ENCODE results near the gene METTL1. TPM values are rescaled to one million over a fixed set of nuclear protein-coding genes. Genes with fewer than 3 reads are reported as not detected.
"Not testable (repeated sequence)": the region's sequence is repeated elsewhere in the genome, so short reads cannot be mapped to it uniquely, and the experiment has no call there.

The METTL1 gene
- polyA plus RNA-seq (2013, experiment 1 of 2) = 13.9 TPM
- polyA plus RNA-seq (2013, experiment 2 of 2) = 14.4 TPM

DNA sequence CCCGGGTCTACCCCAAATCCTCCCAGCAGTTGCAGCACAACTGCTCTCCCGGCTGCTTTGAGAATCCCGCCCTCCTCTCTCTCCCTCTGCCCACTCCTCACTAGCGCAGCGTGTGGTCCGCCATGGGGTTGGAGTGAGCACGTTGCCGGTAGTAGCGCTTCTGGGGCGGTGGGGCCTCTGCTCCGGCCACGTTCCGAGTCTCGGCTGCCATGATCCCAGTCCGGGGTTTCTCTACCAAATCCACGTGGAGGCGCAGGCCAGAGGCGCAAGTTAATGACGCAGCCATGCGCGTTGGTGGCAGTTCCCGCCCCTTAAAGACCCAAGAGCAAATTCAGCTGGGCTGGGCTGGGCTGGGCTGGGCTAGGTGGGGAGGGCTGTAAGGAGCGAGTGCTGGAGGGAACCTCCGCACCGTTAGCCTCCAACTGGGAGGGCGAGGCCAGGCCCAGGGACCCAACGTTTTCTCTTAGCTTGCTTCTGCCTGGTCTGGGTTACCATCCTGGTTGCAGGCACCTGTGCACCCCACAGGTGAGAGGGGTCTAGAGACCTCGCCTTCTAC lies at the start of gene METTL1:
TSS of gene METTL1 (minus strand) at position 233 of the 556 bp plus-strand sequence. CDS start at position 211, 22 bp downstream.
- Histone ChIP-seq H3K4me3 (ENCODE audit: extremely low read depth, insufficient read depth, low read length, poor library complexity, severe bottlenecking) (peak within 1 kb of the TSS; percentile 74), H3K36me3 (ENCODE audit: control insufficient read depth, insufficient read depth, low read length) (peaks cover 25% of the 10 kb centered on the region), H3K27ac (ENCODE audit: low read depth, low read length, severe bottlenecking) (peak within 1 kb of the TSS; percentile 96), H3K9me3 (ENCODE audit: control insufficient read depth, low read length) (no peaks in the 10 kb centered on the region), H3K4me1 (ENCODE audit: control insufficient read depth, insufficient read depth, low read length, poor library complexity, severe bottlenecking) (peaks cover 3% of the 10 kb centered on the region)
- WGBS, 2 experiments (ENCODE audit: insufficient coverage in 2 of 2) = 1% methylated on average over 23 of the region's 28 CpGs

DNA sequence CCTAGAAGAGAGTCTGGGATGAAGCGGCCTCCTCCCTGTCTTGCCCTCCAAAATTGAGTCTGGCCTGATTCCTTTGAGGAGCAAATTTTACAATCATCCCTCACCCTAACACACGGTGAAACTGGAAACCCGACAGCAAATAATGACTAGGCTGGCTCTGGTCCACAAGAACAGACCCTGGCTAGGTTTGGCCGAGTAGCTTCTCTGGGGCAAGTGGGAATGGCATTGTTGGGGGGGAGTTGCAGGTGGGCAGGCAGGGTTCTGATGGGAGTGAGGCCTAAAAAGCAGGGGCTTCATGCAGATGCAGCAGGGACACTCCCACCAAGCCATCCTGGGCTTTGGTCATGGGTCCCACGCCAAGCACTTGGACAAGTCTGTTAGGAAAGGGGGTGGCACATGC lies 49.1 kb upstream of the METTL1 start:
- peaks cover 75% of the 10 kb centered on the region for H3K36me3 ChIP-seq (ENCODE audit: control insufficient read depth, insufficient read depth, low read length)
- 100% methylated on average over 1 to 2 of the region's 5 CpGs for WGBS, 2 experiments (ENCODE audit: insufficient coverage in 2 of 2)
- not testable (repeated sequence) for H3K9me3 ChIP-seq (ENCODE audit: control insufficient read depth, low read length); H3K4me1 ChIP-seq (ENCODE audit: control insufficient read depth, insufficient read depth, low read length, poor library complexity, severe bottlenecking); H3K4me3 ChIP-seq (ENCODE audit: extremely low read depth, insufficient read depth, low read length, poor library complexity, severe bottlenecking); H3K27ac ChIP-seq (ENCODE audit: low read depth, low read length, severe bottlenecking)

DNA sequence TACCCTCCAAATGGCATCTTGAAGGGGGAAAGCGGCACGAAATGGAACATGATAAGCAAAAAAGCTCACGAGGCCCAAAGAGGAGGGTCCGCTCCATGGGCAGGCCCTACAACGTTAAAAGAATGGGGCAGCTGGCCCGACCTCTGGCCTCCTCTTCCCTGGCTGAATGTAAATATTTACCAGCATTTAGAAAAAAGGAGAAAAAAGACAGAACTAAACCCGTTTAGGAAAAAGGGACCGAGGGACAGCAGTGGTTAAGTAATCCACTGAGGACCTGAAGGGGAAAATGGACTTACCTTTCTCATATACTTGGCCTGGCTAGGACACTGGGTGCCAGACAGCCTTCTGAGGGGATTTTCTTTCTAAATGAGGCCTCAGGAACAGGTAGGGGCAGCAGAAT lies 48.2 kb upstream of the METTL1 start:
- H3K27ac ChIP-seq (ENCODE audit: low read depth, low read length, severe bottlenecking); H3K4me1 ChIP-seq (ENCODE audit: control insufficient read depth, insufficient read depth, low read length, poor library complexity, severe bottlenecking); H3K4me3 ChIP-seq (ENCODE audit: extremely low read depth, insufficient read depth, low read length, poor library complexity, severe bottlenecking); H3K9me3 ChIP-seq (ENCODE audit: control insufficient read depth, low read length): not testable (repeated sequence)
- H3K36me3 ChIP-seq (ENCODE audit: control insufficient read depth, insufficient read depth, low read length) = peaks cover 66% of the 10 kb centered on the region
- WGBS, 2 experiments (ENCODE audit: insufficient coverage in 2 of 2) = 91 to 93% methylated on average over 6 to 7 of the region's 8 CpGs

DNA sequence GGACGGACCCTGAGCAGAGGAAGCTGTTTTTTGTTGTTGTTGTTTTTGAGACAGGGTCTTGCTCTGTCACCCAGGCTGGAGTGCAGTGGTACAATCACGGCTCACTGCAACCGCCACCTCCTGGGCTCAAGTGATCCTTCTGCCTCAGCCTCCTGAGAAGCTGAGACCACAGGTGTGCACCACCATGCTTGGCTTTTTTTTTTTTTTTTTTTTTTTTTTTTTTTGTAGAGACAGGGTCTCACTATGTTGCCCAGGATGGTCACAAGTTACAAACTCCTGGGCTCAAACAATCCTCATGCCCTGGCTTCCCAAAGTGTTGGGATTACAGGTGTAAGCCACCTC lies 46.1 kb upstream of the METTL1 start:
- WGBS, 2 experiments (ENCODE audit: insufficient coverage in 2 of 2) = 98 to 100% methylated on average over 1 to 3 of the region's 3 CpGs

DNA sequence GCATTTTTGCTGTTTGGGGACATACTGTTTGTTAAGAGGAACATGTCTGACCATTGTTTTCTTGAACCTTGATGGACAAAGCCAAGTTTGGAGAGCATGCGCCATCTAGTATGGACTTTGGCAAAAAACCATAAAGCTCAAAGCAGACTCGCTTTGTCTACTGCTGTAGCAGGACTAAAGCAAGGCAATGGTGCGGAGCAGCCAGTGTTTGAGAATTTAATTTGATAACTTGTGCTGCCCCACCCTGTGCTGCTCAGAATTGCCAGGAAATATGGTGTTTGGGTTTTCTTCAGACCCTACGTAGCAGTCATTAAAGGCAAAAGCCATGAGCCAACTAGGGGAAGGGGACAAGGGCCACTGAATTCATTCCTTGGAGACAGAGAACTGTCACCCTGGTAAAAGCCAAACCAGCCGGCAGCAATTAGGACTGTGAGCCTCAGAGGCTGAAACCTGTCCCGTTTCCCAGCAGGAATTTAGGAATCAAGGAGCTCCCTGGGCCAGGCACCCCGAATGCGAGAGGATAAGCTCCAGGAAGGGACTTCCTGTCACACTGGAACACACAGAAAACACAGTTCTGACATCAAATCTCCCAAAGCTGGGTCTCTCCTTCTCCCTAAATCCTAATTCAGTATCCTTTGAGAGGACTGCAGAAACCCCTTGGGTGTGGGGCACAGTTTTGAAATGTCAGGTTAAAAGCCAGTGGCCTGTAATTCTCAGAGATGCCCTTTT lies 45.5 kb upstream of the METTL1 start:
- no peak overlapping the region for H3K4me3 ChIP-seq (ENCODE audit: extremely low read depth, insufficient read depth, low read length, poor library complexity, severe bottlenecking)
- peak overlapping the region; percentile 47 for H3K27ac ChIP-seq (ENCODE audit: low read depth, low read length, severe bottlenecking)
- no peaks in the 10 kb centered on the region for H3K4me1 ChIP-seq (ENCODE audit: control insufficient read depth, insufficient read depth, low read length, poor library complexity, severe bottlenecking)
- peaks cover 39% of the 10 kb centered on the region for H3K36me3 ChIP-seq (ENCODE audit: control insufficient read depth, insufficient read depth, low read length)
- H3K9me3 ChIP-seq (ENCODE audit: control insufficient read depth, low read length) = no peaks in the 10 kb centered on the region
- 95 to 98% methylated on average over 7 to 8 of the region's 8 CpGs for WGBS, 2 experiments (ENCODE audit: insufficient coverage in 2 of 2)

More for the DNA sequence above, 46.1 kb upstream of the METTL1 start:
- H3K27ac ChIP-seq (ENCODE audit: low read depth, low read length, severe bottlenecking) = peak overlapping the region; percentile 47
- H3K36me3 ChIP-seq (ENCODE audit: control insufficient read depth, insufficient read depth, low read length) = peaks cover 44% of the 10 kb centered on the region
- not testable (repeated sequence) for H3K4me3 ChIP-seq (ENCODE audit: extremely low read depth, insufficient read depth, low read length, poor library complexity, severe bottlenecking); H3K4me1 ChIP-seq (ENCODE audit: control insufficient read depth, insufficient read depth, low read length, poor library complexity, severe bottlenecking); H3K9me3 ChIP-seq (ENCODE audit: control insufficient read depth, low read length)

DNA sequence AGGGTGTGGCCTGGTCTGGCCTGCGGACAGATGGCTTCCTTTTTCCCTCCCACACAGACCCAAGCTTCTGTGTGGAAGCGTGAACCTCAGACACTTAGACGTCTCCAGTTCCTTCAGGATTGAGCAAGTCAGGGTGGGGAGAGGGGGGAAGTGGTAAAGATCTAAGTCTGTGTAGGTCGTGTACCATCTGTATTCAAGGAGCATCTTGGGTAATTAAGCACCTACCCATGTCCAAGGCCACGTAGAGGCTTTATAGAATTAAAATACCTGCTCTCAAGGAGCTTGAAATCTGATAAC lies 44.9 kb upstream of the METTL1 start:
- Histone ChIP-seq H3K4me3 (ENCODE audit: extremely low read depth, insufficient read depth, low read length, poor library complexity, severe bottlenecking) (no peak overlapping the region), H3K9me3 (ENCODE audit: control insufficient read depth, low read length) (no peaks in the 10 kb centered on the region), H3K27ac (ENCODE audit: low read depth, low read length, severe bottlenecking) (no peak overlapping the region), H3K36me3 (ENCODE audit: control insufficient read depth, insufficient read depth, low read length) (peaks cover 33% of the 10 kb centered on the region), H3K4me1 (ENCODE audit: control insufficient read depth, insufficient read depth, low read length, poor library complexity, severe bottlenecking) (no peaks in the 10 kb centered on the region)
- 67 to 80% methylated on average over 1 of the region's 5 CpGs for WGBS, 2 experiments (ENCODE audit: insufficient coverage in 2 of 2)

DNA sequence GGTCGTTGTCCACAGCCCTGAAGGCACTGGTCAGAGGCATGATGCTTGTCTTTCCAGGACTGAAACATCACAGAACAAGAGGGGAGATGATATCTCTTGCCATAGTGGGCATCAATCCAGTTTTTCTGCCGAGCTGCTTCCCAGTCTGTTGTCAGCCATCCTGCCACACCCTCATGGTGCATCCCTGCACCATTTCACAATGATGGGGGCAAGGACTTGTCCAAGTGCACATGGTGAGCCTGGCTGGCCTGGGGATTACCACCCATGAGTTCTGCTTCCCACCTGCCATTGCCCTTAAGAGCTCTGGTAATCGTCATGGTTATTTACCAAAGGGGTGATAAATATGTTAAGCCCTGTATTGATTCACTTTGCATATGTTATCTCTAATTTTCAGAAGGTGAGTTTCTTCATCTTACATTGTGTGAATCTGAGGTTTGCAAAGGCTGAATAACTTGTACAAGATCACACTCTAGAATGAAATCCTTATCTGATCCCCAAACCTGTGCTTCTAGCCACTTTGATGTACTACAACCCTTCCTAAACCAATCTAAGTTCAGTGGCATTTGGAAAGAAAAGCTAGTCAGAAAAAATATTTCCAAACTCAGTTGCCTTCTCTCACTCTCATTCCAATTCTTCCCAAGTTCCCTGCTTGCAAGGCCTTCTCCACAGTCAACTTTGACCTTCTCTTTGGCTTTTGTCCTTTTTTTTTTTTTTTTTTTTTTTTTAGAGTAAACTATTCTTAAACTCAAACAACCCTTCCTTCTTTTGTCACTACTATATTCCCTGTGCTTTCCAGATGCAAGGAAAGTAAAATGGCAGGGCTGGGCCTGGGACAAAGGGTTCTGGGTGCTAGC lies 44.3 kb upstream of the METTL1 start:
- H3K4me3 ChIP-seq (ENCODE audit: extremely low read depth, insufficient read depth, low read length, poor library complexity, severe bottlenecking) = no peak overlapping the region
- no peak overlapping the region for H3K27ac ChIP-seq (ENCODE audit: low read depth, low read length, severe bottlenecking)
- WGBS, 2 experiments (ENCODE audit: insufficient coverage in 2 of 2) = 83 to 88% methylated on average over 2 of the region's 3 CpGs
- H3K4me1 ChIP-seq (ENCODE audit: control insufficient read depth, insufficient read depth, low read length, poor library complexity, severe bottlenecking) = no peaks in the 10 kb centered on the region
- no peaks in the 10 kb centered on the region for H3K9me3 ChIP-seq (ENCODE audit: control insufficient read depth, low read length)
- peaks cover 28% of the 10 kb centered on the region for H3K36me3 ChIP-seq (ENCODE audit: control insufficient read depth, insufficient read depth, low read length)

DNA sequence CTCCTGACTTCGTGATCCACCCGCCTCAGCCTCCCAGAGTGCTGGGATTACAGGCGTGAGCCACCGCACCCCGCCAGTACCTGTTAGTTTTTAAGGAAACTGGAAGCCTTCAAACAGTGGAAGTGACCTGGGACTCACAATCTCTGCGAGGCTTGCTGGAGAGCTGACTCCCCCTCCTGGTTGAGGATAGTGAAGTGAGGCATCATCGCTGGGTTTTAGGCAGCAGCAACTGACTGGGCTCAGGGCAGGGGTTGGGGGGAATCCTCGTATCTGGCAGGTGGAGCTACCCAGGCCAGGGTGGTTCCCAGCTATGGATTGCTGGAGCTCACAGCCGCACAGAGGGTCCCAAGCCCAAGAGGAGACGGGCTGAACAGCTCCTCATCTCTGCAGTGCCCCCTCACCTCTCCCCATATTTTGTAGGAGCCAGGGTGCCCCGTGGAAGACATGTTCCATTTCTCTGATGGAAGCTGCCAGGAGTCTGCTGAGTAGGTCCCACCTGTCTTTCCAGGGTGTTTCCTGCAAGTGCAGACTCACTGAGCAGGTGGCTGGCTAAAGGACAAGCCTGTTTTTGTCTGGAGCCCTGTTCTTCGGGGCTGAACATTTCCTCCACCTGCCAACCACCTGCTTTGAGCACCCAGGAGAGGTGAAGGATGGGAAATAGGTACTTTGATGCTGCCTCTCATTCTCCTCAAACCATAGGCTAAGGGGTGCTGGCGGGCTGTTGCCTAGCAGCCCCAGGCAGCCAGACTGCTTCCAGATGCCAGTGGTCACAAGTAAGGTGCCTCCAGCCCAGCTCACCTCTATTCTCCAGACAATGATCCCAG lies 43.5 kb upstream of the METTL1 start:
- H3K9me3 ChIP-seq (ENCODE audit: control insufficient read depth, low read length) = no peaks in the 10 kb centered on the region
- 78% methylated on average over 10 to 13 of the region's 13 CpGs for WGBS, 2 experiments (ENCODE audit: insufficient coverage in 2 of 2)
- no peaks in the 10 kb centered on the region for H3K4me1 ChIP-seq (ENCODE audit: control insufficient read depth, insufficient read depth, low read length, poor library complexity, severe bottlenecking)
- H3K27ac ChIP-seq (ENCODE audit: low read depth, low read length, severe bottlenecking) = no peak overlapping the region
- no peak overlapping the region for H3K4me3 ChIP-seq (ENCODE audit: extremely low read depth, insufficient read depth, low read length, poor library complexity, severe bottlenecking)
- H3K36me3 ChIP-seq (ENCODE audit: control insufficient read depth, insufficient read depth, low read length) = peaks cover 20% of the 10 kb centered on the region

DNA sequence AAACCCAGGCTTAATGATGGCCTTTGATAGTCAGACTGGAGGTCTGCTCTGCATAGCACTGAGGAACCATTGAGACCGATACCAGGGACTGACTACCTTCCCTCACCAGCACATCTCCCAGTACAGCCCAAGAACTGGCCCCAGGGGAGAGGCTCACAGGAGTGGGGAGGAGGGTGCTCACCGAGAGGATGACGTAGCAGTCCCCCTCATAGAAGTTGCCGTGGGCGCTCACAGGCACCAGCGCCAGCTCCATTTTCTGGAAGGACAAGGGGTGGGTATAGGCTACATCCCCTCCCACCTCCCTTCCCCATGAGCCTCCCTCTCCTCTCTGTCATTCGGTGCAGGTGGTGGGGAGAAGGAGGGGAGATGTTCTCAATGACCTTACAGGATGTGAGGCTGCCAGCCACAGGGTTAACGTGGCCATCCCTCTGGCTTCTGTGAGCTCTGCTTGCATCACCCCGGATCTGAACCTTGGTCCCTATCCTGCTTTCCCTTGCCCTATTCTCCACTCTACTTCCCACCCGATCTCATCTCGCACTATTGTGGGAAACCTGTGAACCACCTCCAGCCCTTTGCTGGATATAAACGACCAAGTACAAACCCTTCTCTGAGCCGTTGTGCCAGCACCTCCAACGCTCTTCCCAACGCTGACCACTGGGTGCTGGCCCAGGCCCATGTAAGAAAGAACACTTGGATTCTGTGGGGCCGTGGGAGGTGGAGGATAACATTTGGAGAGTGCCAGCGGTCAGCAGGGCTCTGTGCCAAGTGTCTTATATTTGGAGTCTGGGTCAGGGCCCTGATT lies 42.3 kb upstream of the METTL1 start:
- Histone ChIP-seq H3K27ac (ENCODE audit: low read depth, low read length, severe bottlenecking) (no peak overlapping the region), H3K36me3 (ENCODE audit: control insufficient read depth, insufficient read depth, low read length) (peaks cover 10% of the 10 kb centered on the region), H3K4me1 (ENCODE audit: control insufficient read depth, insufficient read depth, low read length, poor library complexity, severe bottlenecking) (no peaks in the 10 kb centered on the region), H3K9me3 (ENCODE audit: control insufficient read depth, low read length) (no peaks in the 10 kb centered on the region), H3K4me3 (ENCODE audit: extremely low read depth, insufficient read depth, low read length, poor library complexity, severe bottlenecking) (no peak overlapping the region)
- 83 to 91% methylated on average over 7 to 9 of the region's 17 CpGs for WGBS, 2 experiments (ENCODE audit: insufficient coverage in 2 of 2)
